ENCODE data around the gene PCDHGB5.
"Not testable (repeated sequence)": the region's sequence is repeated elsewhere in the genome, so short reads cannot be mapped to it uniquely, and the experiment has no call there.

The PCDHGB5 gene

DNA sequence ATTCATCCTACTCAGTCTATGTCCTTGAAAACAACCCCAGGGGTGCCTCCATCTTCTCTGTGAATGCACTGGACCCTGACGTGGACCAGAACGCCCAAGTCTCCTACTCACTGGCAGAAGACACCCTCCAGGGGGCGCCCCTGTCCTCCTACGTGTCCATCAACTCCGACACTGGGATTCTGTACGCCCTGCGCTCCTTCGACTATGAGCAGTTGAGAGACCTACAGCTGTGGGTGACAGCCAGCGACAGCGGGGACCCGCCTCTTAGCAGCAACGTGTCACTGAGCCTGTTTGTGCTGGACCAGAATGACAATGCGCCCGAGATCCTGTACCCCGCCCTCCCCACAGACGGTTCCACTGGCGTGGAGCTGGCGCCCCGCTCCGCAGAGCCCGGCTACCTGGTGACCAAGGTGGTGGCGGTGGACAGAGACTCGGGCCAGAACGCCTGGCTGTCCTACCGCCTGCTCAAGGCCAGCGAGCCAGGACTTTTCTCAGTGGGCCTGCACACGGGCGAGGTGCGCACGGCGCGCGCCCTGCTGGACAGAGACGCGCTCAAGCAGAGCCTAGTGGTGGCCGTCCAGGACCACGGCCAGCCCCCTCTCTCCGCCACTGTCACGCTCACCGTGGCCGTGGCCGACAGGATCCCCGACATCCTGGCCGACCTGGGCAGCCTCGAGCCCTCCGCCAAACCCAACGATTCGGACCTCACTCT lies 22.1 kb upstream of the PCDHGB5 start:
- in situ Hi-C loops (cut with MboI; ENCODE audit: low sequenced_read_pairs): not testable (repeated sequence)

DNA sequence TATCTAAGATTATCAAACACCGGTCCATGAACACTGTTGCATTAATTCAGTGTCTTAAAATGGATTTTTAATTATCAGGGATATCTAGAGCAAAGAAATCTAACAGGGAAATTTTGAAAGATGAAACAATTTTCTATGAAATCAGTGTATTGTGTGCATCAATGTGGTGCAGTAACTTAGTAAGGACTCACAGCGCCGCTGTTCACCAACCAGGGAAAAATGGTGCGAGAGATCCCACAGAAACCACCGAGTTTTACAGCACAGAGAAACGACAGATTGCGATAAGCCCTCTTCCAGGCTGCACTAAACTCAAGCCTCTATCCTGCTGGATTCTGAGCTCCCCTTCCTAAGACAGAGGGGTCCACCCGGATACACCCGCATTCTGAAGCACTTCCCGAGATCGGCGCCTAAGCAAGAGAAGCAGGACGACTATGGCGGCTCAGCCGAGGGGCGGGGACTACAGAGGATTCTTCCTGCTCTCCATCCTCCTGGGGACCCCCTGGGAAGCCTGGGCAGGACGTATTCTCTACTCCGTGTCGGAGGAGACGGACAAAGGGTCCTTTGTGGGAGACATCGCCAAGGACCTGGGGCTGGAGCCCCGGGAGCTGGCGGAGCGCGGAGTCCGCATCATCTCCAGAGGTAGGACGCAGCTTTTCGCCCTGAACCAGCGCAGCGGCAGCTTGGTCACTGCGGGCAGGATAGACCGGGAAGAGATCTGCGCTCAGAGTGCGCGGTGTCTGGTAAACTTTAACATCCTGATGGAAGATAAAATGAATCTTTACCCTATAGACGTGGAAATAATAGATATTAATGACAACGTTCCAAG lies 15.1 kb upstream of the PCDHGB5 start, which contains the start of gene PCDHGA7:
Gene PCDHGA7, plus strand, starts transcription at position 274 of the 826 bp plus-strand sequence. Its CDS starts 158 bp downstream, at position 432.
- in situ Hi-C loops (cut with MboI; ENCODE audit: low sequenced_read_pairs): no loop called here

DNA sequence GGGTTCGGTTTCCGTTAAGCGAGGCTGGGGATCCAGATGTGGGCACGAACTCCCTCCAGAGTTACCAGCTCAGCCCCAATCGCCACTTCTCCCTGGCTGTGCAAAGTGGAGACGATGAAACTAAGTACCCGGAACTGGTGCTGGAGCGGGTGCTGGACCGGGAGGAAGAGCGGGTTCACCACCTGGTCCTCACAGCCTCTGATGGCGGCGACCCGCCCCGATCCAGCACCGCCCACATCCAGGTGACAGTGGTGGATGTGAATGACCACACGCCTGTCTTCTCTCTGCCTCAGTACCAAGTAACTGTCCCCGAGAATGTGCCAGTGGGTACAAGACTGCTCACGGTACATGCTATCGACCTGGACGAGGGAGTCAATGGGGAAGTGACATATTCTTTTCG lies 14.4 kb upstream of the PCDHGB5 start:
- in situ Hi-C loops (cut with MboI; ENCODE audit: low sequenced_read_pairs): no loop called here

DNA sequence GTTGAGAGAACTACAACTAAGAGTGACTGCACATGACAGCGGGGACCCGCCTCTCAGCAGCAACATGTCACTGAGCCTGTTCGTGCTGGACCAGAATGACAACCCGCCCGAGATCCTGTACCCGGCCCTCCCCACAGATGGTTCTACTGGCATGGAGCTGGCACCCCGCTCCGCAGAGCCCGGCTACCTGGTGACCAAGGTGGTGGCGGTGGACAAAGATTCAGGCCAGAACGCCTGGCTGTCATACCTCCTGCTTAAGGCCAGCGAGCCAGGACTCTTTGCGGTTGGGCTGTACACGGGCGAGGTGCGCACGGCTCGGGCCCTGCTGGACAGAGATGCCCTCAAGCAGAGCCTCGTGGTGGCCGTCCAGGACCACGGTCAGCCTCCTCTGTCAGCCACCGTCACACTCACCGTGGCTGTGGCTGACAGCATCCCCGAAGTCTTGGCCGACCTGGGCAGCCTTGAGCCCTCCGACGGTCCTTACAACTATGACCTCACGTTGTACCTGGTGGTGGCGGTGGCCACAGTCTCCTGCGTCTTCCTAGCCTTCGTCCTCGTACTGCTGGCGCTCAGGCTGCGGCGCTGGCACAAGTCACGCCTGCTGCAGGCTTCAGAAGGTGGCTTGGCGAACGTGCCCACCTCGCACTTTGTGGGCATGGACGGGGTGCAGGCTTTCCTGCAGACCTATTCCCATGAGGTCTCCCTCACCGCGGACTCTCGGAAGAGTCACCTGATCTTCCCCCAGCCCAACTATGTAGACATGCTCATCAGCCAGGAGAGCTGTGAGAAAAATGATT lies 13.1 kb upstream of the PCDHGB5 start:
- in situ Hi-C loops (cut with MboI; ENCODE audit: low sequenced_read_pairs): no loop called here

DNA sequence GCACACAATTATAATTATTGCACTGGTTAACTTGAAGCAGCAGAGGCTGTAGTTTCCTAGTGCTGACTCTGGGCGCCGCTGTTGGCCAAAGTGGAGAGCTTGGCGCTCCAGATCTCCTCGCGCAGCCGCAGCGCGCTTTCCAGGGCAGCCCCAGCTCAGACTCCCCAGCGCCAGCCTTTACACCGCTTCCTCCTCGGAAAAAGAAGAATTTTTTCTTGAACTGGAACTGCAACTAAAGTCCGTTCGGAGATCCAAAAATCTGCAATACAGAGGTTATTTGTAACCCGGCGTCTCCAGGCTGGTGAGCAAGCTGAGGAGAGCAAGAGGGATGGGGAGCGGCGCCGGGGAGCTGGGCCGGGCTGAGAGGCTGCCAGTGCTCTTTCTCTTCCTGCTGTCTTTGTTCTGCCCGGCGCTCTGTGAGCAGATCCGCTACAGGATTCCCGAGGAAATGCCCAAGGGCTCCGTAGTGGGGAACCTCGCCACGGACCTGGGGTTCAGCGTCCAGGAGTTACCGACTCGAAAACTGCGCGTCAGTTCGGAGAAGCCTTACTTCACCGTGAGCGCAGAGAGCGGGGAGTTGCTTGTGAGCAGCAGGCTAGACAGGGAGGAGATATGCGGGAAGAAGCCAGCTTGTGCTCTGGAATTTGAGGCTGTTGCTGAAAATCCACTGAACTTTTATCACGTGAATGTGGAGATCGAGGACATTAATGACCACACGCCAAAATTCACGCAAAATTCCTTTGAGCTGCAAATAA lies 10.0 kb upstream of the PCDHGB5 start, which contains the start of gene PCDHGB4:
Gene PCDHGB4, plus strand, starts transcription at position 142 of the 755 bp plus-strand sequence. Its CDS starts 187 bp downstream, at position 329.
- in situ Hi-C loops (cut with MboI; ENCODE audit: low sequenced_read_pairs): not testable (repeated sequence)

DNA sequence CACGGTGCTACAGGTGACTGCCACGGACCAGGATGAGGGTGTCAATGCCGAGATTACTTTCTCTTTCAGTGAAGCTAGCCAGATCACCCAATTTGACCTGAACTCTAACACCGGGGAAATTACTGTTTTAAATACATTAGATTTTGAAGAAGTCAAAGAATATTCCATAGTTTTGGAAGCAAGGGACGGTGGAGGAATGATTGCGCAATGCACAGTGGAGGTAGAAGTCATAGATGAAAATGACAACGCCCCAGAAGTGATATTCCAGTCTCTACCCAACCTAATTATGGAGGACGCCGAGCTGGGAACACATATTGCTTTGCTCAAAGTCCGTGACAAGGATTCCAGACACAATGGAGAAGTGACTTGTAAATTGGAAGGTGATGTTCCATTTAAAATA lies 9.1 kb upstream of the PCDHGB5 start:
- in situ Hi-C loops (cut with MboI; ENCODE audit: low sequenced_read_pairs): no loop called here

DNA sequence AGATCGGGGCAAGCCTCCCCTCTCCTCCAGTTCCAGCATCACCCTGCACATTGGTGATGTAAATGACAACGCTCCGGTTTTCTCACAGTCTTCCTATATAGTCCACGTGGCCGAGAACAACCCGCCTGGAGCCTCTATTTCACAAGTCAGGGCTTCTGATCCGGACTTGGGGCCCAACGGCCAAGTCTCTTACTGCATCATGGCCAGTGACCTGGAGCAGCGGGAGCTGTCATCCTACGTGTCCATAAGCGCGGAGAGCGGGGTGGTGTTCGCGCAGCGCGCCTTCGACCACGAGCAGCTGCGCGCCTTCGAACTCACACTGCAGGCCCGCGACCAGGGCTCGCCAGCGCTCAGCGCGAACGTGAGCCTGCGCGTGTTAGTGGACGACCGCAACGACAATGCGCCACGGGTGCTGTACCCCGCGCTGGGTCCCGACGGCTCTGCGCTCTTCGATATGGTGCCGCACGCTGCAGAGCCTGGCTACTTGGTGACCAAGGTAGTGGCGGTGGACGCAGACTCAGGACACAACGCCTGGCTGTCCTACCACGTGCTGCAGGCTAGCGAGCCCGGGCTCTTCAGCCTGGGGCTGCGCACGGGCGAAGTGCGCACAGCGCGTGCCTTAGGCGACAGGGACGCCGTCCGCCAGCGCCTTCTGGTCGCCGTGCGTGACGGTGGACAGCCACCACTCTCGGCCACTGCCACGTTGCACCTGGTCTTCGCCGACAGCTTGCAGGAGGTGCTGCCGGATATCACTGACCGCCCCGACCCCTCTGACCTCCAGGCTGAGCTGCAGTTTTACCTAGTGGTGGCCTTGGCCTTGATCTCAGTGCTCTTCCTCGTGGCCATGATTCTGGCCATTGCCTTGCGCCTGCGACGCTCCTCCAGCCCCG lies 8.3 kb upstream of the PCDHGB5 start:
- in situ Hi-C loops (cut with MboI; ENCODE audit: low sequenced_read_pairs): no loop called here

DNA sequence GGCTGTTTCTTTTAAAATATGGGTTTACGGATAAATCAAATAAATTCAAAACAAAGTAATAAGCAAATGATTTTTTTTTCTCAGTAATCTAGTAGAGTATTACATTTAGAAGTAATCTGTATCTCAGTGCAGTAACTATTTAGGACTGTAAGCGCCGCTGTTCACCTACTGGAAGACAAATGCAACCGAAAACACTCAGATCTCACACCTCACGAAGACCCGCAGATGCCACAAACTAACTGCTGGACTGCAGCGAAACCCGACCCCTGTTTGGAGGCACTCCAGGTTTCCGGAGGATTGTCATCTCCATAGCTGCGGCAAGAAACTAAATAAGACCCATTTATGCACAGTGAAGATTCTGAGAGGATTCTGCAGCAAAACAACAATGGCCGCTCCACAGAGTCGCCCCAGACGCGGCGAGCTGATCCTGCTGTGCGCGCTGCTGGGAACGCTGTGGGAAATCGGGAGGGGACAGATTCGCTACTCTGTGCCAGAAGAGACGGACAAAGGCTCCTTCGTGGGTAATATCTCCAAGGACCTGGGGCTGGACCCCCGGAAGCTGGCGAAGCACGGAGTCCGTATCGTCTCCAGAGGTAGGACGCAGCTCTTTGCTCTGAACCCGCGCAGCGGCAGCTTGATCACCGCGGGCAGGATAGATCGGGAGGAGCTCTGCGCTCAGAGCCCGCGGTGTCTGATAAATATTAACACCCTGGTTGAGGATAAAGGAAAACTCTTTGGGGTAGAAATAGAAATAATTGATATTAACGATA lies 5.1 kb upstream of the PCDHGB5 start, which contains the start of gene PCDHGA8:
Gene PCDHGA8, plus strand, starts transcription at position 205 of the 770 bp plus-strand sequence. Its CDS starts 181 bp downstream, at position 386.
- in situ Hi-C loops (cut with MboI; ENCODE audit: low sequenced_read_pairs): no loop called here

DNA sequence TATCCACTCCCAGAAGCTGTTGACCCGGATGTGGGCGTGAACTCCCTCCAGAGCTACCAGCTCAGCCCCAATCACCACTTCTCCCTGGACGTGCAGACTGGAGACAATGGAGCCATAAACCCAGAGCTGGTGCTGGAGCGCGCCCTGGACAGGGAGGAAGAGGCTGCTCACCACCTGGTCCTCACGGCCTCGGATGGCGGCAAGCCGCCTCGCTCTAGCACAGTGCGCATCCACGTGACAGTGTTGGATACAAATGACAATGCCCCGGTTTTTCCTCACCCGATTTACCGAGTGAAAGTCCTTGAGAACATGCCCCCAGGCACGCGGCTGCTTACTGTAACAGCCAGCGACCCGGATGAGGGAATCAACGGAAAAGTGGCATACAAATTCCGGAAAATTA lies 4.5 kb upstream of the PCDHGB5 start:
- in situ Hi-C loops (cut with MboI; ENCODE audit: low sequenced_read_pairs): no loop called here

DNA sequence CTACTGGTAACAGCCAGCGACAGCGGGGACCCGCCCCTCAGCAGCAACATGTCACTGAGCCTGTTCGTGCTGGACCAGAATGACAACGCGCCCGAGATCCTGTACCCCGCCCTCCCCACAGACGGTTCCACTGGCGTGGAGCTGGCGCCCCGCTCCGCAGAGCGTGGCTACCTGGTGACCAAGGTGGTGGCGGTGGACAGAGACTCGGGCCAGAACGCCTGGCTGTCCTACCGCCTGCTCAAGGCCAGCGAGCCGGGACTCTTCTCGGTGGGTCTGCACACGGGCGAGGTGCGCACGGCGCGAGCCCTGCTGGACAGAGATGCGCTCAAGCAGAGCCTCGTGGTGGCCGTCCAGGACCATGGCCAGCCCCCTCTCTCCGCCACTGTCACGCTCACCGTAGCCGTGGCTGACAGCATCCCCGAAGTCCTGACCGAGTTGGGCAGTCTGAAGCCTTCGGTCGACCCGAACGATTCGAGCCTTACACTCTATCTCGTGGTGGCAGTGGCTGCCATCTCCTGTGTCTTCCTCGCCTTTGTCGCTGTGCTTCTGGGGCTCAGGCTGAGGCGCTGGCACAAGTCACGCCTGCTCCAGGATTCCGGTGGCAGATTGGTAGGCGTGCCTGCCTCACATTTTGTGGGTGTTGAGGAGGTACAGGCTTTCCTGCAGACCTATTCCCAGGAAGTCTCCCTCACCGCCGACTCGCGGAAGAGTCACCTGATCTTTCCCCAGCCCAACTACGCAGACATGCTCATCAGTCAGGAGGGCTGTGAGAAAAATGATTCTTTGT lies 3.2 kb upstream of the PCDHGB5 start:
- in situ Hi-C loops (cut with MboI; ENCODE audit: low sequenced_read_pairs): not testable (repeated sequence)

DNA sequence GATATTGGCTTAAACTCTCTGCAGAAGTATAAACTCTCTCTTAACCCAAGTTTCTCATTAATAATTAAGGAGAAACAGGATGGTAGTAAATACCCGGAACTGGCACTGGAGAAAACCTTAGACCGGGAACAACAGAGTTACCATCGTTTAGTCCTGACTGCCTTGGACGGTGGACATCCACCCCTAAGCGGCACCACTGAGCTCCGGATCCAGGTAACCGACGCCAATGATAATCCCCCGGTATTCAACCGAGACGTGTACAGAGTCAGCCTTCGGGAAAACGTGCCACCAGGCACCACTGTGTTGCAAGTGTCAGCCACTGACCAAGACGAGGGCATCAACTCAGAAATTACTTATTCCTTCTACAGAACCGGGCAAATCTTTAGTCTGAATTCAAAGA lies 861 bp downstream of the PCDHGB5 start:
- in situ Hi-C loops (cut with MboI; ENCODE audit: low sequenced_read_pairs): no loop called here

DNA sequence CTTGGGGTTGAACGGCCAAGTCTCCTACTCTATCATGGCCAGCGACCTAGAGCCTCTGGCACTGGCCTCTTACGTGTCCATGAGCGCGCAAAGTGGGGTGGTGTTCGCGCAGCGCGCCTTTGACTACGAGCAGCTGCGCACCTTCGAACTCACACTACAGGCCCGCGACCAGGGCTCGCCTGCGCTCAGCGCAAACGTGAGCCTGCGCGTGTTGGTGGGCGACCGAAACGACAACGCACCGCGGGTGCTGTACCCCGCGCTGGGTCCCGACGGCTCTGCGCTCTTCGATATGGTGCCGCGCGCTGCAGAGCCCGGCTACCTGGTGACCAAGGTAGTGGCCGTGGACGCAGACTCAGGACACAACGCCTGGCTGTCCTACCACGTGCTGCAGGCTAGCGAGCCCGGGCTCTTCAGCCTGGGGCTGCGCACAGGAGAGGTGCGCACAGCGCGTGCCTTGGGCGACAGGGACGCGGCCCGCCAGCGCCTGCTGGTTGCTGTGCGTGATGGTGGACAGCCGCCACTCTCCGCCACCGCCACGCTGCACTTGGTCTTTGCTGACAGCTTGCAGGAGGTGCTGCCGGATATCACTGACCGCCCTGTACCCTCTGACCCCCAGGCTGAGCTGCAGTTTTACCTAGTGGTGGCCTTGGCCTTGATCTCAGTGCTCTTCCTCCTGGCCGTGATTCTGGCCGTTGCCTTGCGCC lies 2.0 kb downstream of the PCDHGB5 start:
- in situ Hi-C loops (cut with MboI; ENCODE audit: low sequenced_read_pairs): no loop called here

DNA sequence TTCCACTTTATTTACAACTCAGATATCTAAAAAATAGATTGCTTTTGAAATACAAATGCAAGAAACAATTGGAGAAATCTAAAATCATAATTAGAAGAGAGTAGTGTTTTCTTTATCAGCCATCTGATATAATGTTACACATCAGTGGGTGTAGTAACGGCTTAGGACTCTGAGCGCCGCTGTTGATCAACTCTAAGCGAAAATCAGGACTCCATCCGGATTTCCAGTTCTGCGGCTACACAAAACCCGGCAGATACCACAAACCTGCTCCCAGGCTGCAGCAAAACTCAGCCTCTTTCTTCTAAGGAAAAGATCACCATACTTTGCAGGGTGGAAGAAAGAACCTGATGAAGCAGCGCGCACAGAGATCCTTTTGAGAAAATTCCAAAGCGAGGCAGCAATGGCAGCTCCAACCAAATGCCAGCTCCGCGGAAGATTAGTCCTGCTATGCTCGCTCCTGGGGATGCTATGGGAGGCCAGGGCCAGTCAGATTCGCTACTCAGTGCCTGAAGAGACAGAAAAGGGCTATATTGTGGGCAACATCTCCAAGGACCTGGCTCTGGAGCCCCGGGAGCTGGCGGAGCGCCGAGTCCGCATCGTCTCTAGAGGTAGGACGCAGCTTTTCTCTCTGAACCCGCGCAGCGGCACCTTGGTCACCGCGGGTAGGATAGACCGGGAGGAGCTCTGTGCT lies 5.0 kb downstream of the PCDHGB5 start, which contains the start of gene PCDHGA9:
Gene PCDHGA9, plus strand, starts transcription at position 226 of the 691 bp plus-strand sequence. Its CDS starts 175 bp downstream, at position 401.
- in situ Hi-C loops (cut with MboI; ENCODE audit: low sequenced_read_pairs): no loop called here

DNA sequence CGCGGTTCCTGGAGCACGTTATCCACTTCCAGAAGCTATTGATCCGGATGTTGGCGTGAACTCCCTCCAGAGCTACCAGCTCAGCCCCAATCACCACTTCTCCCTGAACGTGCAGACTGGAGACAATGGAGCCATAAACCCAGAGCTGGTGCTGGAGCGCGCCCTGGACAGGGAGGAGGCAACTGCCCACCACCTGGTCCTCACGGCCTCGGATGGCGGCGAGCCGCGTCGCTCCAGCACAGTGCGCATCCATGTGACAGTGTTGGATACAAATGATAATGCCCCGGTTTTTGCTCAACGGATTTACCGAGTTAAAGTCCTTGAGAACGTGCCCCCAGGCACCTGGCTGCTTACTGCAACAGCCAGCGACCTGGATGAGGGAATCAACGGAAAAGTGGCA lies 5.6 kb downstream of the PCDHGB5 start:
- in situ Hi-C loops (cut with MboI; ENCODE audit: low sequenced_read_pairs): no loop called here

DNA sequence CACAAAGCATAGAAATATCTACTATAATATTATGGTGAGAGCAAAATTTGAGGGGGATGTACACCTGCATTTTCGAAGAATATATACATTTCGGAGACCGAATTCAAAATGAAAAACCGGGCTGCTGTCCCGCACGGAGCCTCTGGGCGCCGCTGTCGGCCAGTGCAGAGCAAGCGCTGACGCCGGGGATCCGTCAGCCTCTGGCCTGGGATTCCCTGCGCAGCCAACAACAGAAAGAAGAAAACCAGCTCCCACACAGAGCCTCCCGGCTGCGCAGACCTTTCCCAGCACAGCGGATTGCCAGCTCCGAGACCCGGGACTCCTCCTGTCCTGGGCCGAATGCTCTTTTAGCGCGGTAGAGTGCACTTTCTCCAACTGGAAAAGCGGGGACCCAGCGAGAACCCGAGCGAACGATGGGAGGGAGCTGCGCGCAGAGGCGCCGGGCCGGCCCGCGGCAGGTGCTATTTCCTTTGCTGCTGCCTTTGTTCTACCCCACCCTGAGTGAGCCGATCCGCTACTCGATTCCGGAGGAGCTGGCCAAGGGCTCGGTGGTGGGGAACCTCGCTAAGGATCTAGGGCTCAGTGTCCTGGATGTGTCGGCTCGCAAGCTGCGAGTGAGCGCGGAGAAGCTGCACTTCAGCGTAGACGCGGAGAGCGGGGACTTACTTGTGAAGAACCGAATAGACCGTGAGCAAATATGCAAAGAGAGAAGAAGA lies 10.2 kb downstream of the PCDHGB5 start, which contains the start of gene PCDHGB6:
Gene PCDHGB6, plus strand, starts transcription at position 232 of the 716 bp plus-strand sequence. Its CDS starts 182 bp downstream, at position 414.
- in situ Hi-C loops (cut with MboI; ENCODE audit: low sequenced_read_pairs): not testable (repeated sequence)
